Spleen (tissue), 7 donors: ENCODE data around the gene MTM1.

Experiments used
- CTCF ChIP-seq, 11 experiments: fragments of 200-600 bp in 7 of 11; fragments of 450-650 bp in 4 of 11; sonication (generic) in 4 of 11; IDR thresholded peaks in 8 of 11; conservative IDR thresholded peaks in 3 of 11; 1 replicate in 7 of 11; 2 replicates in 4 of 11; pipeline versions ENCODE4 v1.4.0 to v1.8.0; 2016 to 2021; ENCODE audit warnings: antibody characterized with exemption in 11 of 11, inconsistent platforms in 4 of 11, mild to moderate bottlenecking in 1 of 11
- POLR2A ChIP-seq, 3 donors: fragments of 450-650 bp; IDR thresholded peaks; one replicate each; pipeline ENCODE4 v1.5.1; 2017; ENCODE audit warnings: antibody characterized with exemption in 3 of 3, mild to moderate bottlenecking in 1 of 3
- POLR2AphosphoS5 ChIP-seq, 3 donors: sonication (generic); formaldehyde crosslinking; IDR thresholded peaks; one replicate each; pipeline ENCODE4 v1.5.1; 2017; ENCODE audit warnings: antibody characterized with exemption in 3 of 3
- donor health status: DM: no; HTN: no; CAD: no; lungs with moderate emphysema.
- donor health status: DM: no; HTN: no; CAD: no.
- donor health status: DM: no; HTN: no; CAD: no.

GRCh38 chrX:150548251-150548650, 20.2 kb upstream of the MTM1 start:
- TF ChIP-seq CTCF (IDR thresholded peaks at IDR 0.05 in 8 of 11, conservative IDR thresholded peaks at IDR 0.05 in 3 of 11) (no peak), POLR2A (IDR thresholded peaks at IDR 0.05) (no peak), POLR2AphosphoS5 (IDR thresholded peaks at IDR 0.05) (no peak)
